HCT116 (cell line): ENCODE data around the gene PLG. TPM values are rescaled to one million over a fixed set of nuclear protein-coding genes. Genes with fewer than 3 reads are reported as not detected.
"Not testable (repeated sequence)": the region's sequence is repeated elsewhere in the genome, so short reads cannot be mapped to it uniquely, and the experiment has no call there.

ENCODE experiments used
- ATAC-seq: fragments of 200-7000 bp; cut with Tn5 transposase; 2 replicates; pipeline ENCODE4 v1.9.1; 2020; ENCODE audit warnings: mild to moderate bottlenecking, moderate library complexity
- BruUV-seq: library from RNA; stranded (reverse); fragments of 400-500 nt; replicated peaks from 2 replicates; lab custom pipeline; 2021; lab: Mats Ljungman, UMichigan
- CTCF ChIA-PET: fragments of 300-600 bp; sonication (Branson Sonifier 250); formaldehyde crosslinking; loops from one replicate; lab custom pipeline; 2021; ENCODE audit warnings: antibody characterized with exemption; lab: Charles Lee
- POLR2A ChIA-PET: fragments of 300-600, 350-600 bp; sonication (Branson Sonifier 250); formaldehyde crosslinking; loops from one replicate; lab custom pipeline; 2021; ENCODE audit warnings: antibody characterized with exemption; lab: Charles Lee
- RAD21 ChIA-PET, 2 experiments: fragments of 300-600 bp; sonication (Branson Sonifier 250); formaldehyde crosslinking; loops; one replicate each; lab custom pipeline; 2023; ENCODE audit warnings: low total read pairs in 2 of 2; ENCODE audit not compliant: uncharacterized antibody in 2 of 2, unreplicated experiment in 2 of 2, low non-redundant PET in 1 of 2; lab: Charles Lee
- DNase-seq: peaks from one replicate; pipeline ENCODE4 v3.0.0-alpha.2; 2010; ENCODE audit warnings: low read depth, low spot score
- H2AFZ ChIP-seq: fragments of 200-600 bp; shearing (Covaris generic), sonication (generic); 2 replicates; pipeline ENCODE4 v1.6.1; 2017; ENCODE audit warnings: low read depth, mixed run types, mixed read lengths, antibody characterized with exemption, low read length; ENCODE audit not compliant: poor library complexity, severe bottlenecking
- H3K27ac ChIP-seq: 2 replicates; pipeline ENCODE4 v1.5.1; 2012; ENCODE audit warnings: low read depth, low read length
- H3K27me3 ChIP-seq: fragments of 200-600 bp; sonication (generic); 2 replicates; pipeline ENCODE4 v1.6.1; 2016; ENCODE audit warnings: mixed run types, low read length, mixed read lengths; ENCODE audit not compliant: insufficient read depth
- H3K36me3 ChIP-seq, 2 experiments: fragments of 200-500 bp in 1 of 2; fragments of 200-600 bp in 1 of 2; sonication (Bioruptor generic) in 1 of 2; sonication (generic) in 1 of 2; 2 replicates each; pipeline versions ENCODE4 v1.5.1 to v1.6.1; 2014 to 2016; ENCODE audit warnings: low read length in 2 of 2, inconsistent platforms in 1 of 2, mixed read lengths in 1 of 2, mixed run types in 1 of 2; ENCODE audit not compliant: insufficient read depth in 2 of 2, control insufficient read depth in 1 of 2
- H3K4me1 ChIP-seq, 2 experiments: fragments of 200-600 bp in 1 of 2; sonication (generic) in 1 of 2; 2 replicates each; pipeline versions ENCODE4 v1.5.1 to v1.6.1; 2012 to 2017; ENCODE audit warnings: low read length in 2 of 2, inconsistent platforms in 1 of 2, mild to moderate bottlenecking in 1 of 2, mixed read lengths in 1 of 2, mixed run types in 1 of 2, moderate library complexity in 1 of 2; ENCODE audit not compliant: insufficient read depth in 2 of 2, control insufficient read depth in 1 of 2
- H3K4me2 ChIP-seq: fragments of 200-600 bp; sonication (generic); 2 replicates; pipeline ENCODE4 v1.6.1; 2017; ENCODE audit warnings: mixed run types, low read length, mixed read lengths
- H3K4me3 ChIP-seq, 2 experiments: fragments of 200-600 bp in 1 of 2; sonication (generic) in 1 of 2; replicated peaks in 1 of 2; 2 replicates each; pipeline ENCODE4 v1.5.1; 2011 to 2016; ENCODE audit warnings: low read length in 2 of 2, control low read depth in 1 of 2, low read depth in 1 of 2, mild to moderate bottlenecking in 1 of 2, mixed read lengths in 1 of 2, mixed run types in 1 of 2
- H3K79me2 ChIP-seq: fragments of 200-600 bp; sonication (generic); 2 replicates; pipeline ENCODE4 v1.6.1; 2017; ENCODE audit warnings: mild to moderate bottlenecking, mixed run types, low read length, moderate library complexity, mixed read lengths; ENCODE audit not compliant: insufficient read depth
- H3K9ac ChIP-seq: fragments of 200-600 bp; sonication (generic); 2 replicates; pipeline ENCODE4 v1.6.1; 2016; ENCODE audit warnings: low read length, mixed read lengths
- H3K9me2 ChIP-seq: fragments of 200-600 bp; sonication (generic), shearing (Covaris generic); 2 replicates; pipeline ENCODE4 v1.6.1; 2017; ENCODE audit warnings: mixed run types, mild to moderate bottlenecking, moderate library complexity; ENCODE audit not compliant: insufficient read depth
- H3K9me3 ChIP-seq, 2 experiments: fragments of 200-500 bp in 1 of 2; fragments of 200-600 bp in 1 of 2; sonication (Bioruptor generic) in 1 of 2; sonication (generic) in 1 of 2; 2 replicates each; pipeline ENCODE4 v1.6.1; 2014 to 2017; ENCODE audit warnings: low read length in 2 of 2, mixed read lengths in 2 of 2, inconsistent platforms in 1 of 2, low read depth in 1 of 2, mild to moderate bottlenecking in 1 of 2, mixed run types in 1 of 2, moderate library complexity in 1 of 2; ENCODE audit not compliant: control insufficient read depth in 1 of 2, insufficient read depth in 1 of 2
- H4K20me1 ChIP-seq: fragments of 200-600 bp; sonication (generic), shearing (Covaris generic); 2 replicates; pipeline ENCODE4 v1.6.1; 2017; ENCODE audit warnings: mixed run types, mild to moderate bottlenecking, moderate library complexity; ENCODE audit not compliant: insufficient read depth
- CTCF ChIP-seq, 3 experiments: fragments of 200-600 bp in 1 of 3; sonication (generic) in 1 of 3; IDR thresholded peaks in 2 of 3; conservative IDR thresholded peaks in 1 of 3; 2 replicates each; pipeline ENCODE4 v1.5.1; 2012 to 2017; ENCODE audit warnings: low read depth in 2 of 3, low read length in 2 of 3, antibody characterized with exemption in 1 of 3, borderline replicate concordance in 1 of 3, control low read depth in 1 of 3, mild to moderate bottlenecking in 1 of 3, mixed read lengths in 1 of 3, mixed run types in 1 of 3, moderate library complexity in 1 of 3; ENCODE audit not compliant: insufficient read depth in 1 of 3
- EGR1 ChIP-seq: IDR thresholded peaks from 2 replicates; pipeline ENCODE4 v1.6.1; 2012; ENCODE audit warnings: low read depth
- ELF1 ChIP-seq: IDR thresholded peaks from 2 replicates; pipeline ENCODE4 v1.6.1; 2012; ENCODE audit warnings: low read depth, borderline replicate concordance
- EZH2 ChIP-seq: fragments of 200-600 bp; sonication (generic); IDR thresholded peaks from 2 replicates; pipeline ENCODE4 v1.6.1; 2017; ENCODE audit warnings: antibody characterized with exemption, mixed run types
- EZH2phosphoT487 ChIP-seq: fragments of 200-600 bp; IDR thresholded peaks from 2 replicates; pipeline ENCODE4 v1.6.1; 2018; ENCODE audit warnings: antibody characterized with exemption, borderline replicate concordance
- FOSL1 ChIP-seq: IDR thresholded peaks from 2 replicates; pipeline ENCODE4 v1.6.1; 2012; ENCODE audit warnings: low read depth
- JUND ChIP-seq: IDR thresholded peaks from 2 replicates; pipeline ENCODE4 v1.6.1; 2012
- MAX ChIP-seq: IDR thresholded peaks from 2 replicates; pipeline ENCODE4 v1.6.1; 2012
- POLR2A ChIP-seq: IDR thresholded peaks from 2 replicates; pipeline ENCODE4 v1.7.0; 2011; ENCODE audit warnings: borderline replicate concordance; ENCODE audit not compliant: insufficient read depth, insufficient read length; ENCODE audit errors: extremely low read depth
- POLR2AphosphoS5 ChIP-seq: IDR thresholded peaks from 2 replicates; pipeline ENCODE4 v1.6.1; 2011; ENCODE audit warnings: mild to moderate bottlenecking, low read depth, low read length, moderate library complexity
- RAD21 ChIP-seq: IDR thresholded peaks from 2 replicates; pipeline ENCODE4 v1.6.1; 2012; ENCODE audit warnings: low read depth, mild to moderate bottlenecking
- SIN3A ChIP-seq: IDR thresholded peaks from 2 replicates; pipeline ENCODE4 v1.6.1; 2012; ENCODE audit warnings: low read depth
- SRF ChIP-seq: IDR thresholded peaks from 2 replicates; pipeline ENCODE4 v1.6.1; 2012; ENCODE audit warnings: low read depth
- ZBTB33 ChIP-seq: IDR thresholded peaks from 2 replicates; pipeline ENCODE4 v1.6.1; 2011; ENCODE audit warnings: mild to moderate bottlenecking, low read length, moderate library complexity; ENCODE audit not compliant: insufficient replicate concordance; ENCODE audit errors: extremely low read depth
- ZFX ChIP-seq: fragments of 450-650 bp; IDR thresholded peaks from 2 replicates; pipeline ENCODE4 v1.6.1; 2017
- ZNF274 ChIP-seq: fragments of 200-500 bp; sonication (Bioruptor generic); IDR thresholded peaks from 2 replicates; pipeline ENCODE4 v1.6.1; 2014; ENCODE audit warnings: mild to moderate bottlenecking, low read depth, low read length, inconsistent platforms
- intact Hi-C: fragments of 100-400 bp; cut with micrococcal nuclease; formaldehyde crosslinking; loops from 2 replicates; pipeline ENCODE4 v1.10.0; 2022
- total RNA-seq: library from RNA; stranded (reverse); gene quantifications from one replicate; pipeline ENCODE4 v1.2.1, GENCODE V29; 2021; ENCODE audit not compliant: unreplicated experiment

The PLG gene
- total RNA-seq, 1 experiment from 2014 or later: 0.69 TPM

GRCh38 chr6:160679402-160679769, 22.7 kb upstream of the PLG start:
- no peak for TF ChIP-seq EZH2phosphoT487
- TF ChIP-seq RAD21: no peak
- no peak for TF ChIP-seq POLR2AphosphoS5
- TF ChIP-seq ZFX: no peak
- TF ChIP-seq ZNF274: no peak
- no peak for TF ChIP-seq SRF
- TF ChIP-seq CTCF (IDR thresholded peaks at IDR 0.05 in 2 of 3, conservative IDR thresholded peaks at IDR 0.05 in 1 of 3; ENCODE audit: borderline replicate concordance in 1 of 3, insufficient read depth in 1 of 3, low read depth in 2 of 3, low read length in 2 of 3): no peak; a peak in 1 of 6 replicates
- TF ChIP-seq SIN3A: no peak
- no peak for TF ChIP-seq EZH2
- TF ChIP-seq JUND: no peak
- TF ChIP-seq EGR1: no peak
- no peak for TF ChIP-seq POLR2A
- TF ChIP-seq MAX: no peak
- no peak for TF ChIP-seq FOSL1
- no peak for TF ChIP-seq ZBTB33
- no peak for TF ChIP-seq ELF1
- TF ChIP-seq, all 23 proteins: peak for 0
- Histone ChIP-seq H2AFZ (no peak overlapping the region), H3K36me3 (no peaks in the 10 kb centered on the region), H3K27ac (no peak overlapping the region), H3K4me1 (no peaks in the 10 kb centered on the region), H3K79me2 (no peaks in the 10 kb centered on the region), H4K20me1 (no peaks in the 10 kb centered on the region), H3K27me3 (no peaks in the 10 kb centered on the region), H3K4me3 (no peak overlapping the region), H3K9ac (no peak overlapping the region), H3K9me3 (no peaks in the 10 kb centered on the region), H3K4me2 (no peak overlapping the region), H3K9me2 (no peaks in the 10 kb centered on the region)
- DNase-seq (no peak), ATAC-seq (no peak)
- POLR2A ChIA-PET: no interaction called here
- RAD21 ChIA-PET: no interaction called here
- intact Hi-C loops: no loop called here
- CTCF ChIA-PET: no interaction called here
- BruUV-seq: no TSS peak

- H3K9me3 ChIP-seq, BruUV-seq, H3K9me2 ChIP-seq, POLR2A ChIA-PET, H4K20me1 ChIP-seq, DNase-seq, H3K36me3 ChIP-seq, CTCF ChIA-PET, H3K79me2 ChIP-seq, H3K9ac ChIP-seq, H3K27me3 ChIP-seq, RAD21 ChIA-PET, H3K4me1 ChIP-seq: not testable (repeated sequence)
- Histone ChIP-seq H3K27ac (0 out of 2 replicates have a peak overlapping the region, but pooled peaks have one; percentile 1), H3K4me2 (peak overlapping the region; percentile 59), H3K4me3 (peak overlapping the region; percentile 24 to 41), H2AFZ (peak overlapping the region; percentile 1)
- intact Hi-C loops: loop anchor here (5.0 kb wide), 1 partner anchor 687 kb away; no protein-coding TSS in a partner anchor
- ATAC-seq: peak; percentile 22; the same call in 1 of the 2 replicates
Observed at GRCh38 chr6:160685101-160685761, 16.8 kb upstream of the PLG start.
